ENCODE results near the gene EMX1. TPM values are rescaled to one million over a fixed set of nuclear protein-coding genes. Genes with fewer than 3 reads are reported as not detected.

Gene EMX1
- total RNA-seq, 1 donor from 2014 or later: not detected

- H3K4me3 ChIP-seq: peak overlapping the region in 1 of 2 donors; percentile 32
- peaks cover 27% of the 10 kb centered on the region for H3K27me3 ChIP-seq
Measured at GRCh38 chr2:72924353-72925240, 7.3 kb downstream of the EMX1 start.

GRCh38 chr2:72925328-72925943 lies 8.1 kb downstream of the EMX1 start:
- intact Hi-C loops (cut with DNase I): no loop called here
- H3K4me3 ChIP-seq: no peak overlapping the region
- DNase-seq (ENCODE audit: low spot score in 2 of 2): no peak
- no peak overlapping the region for H3K27ac ChIP-seq
- H3K9me3 ChIP-seq: no peaks in the 10 kb centered on the region
- peaks cover 21% of the 10 kb centered on the region for H3K27me3 ChIP-seq
- no peaks in the 10 kb centered on the region for H3K36me3 ChIP-seq
- peaks cover under 1 to 12% of the 10 kb centered on the region in 2 donors for H3K4me1 ChIP-seq
- no peak for TF ChIP-seq CTCF (IDR thresholded peaks at IDR 0.05)

More at GRCh38 chr2:72924353-72925240, 7.3 kb downstream of the EMX1 start:
- Histone ChIP-seq H3K4me1 (peaks cover 5 to 19% of the 10 kb centered on the region in 2 donors), H3K9me3 (no peaks in the 10 kb centered on the region), H3K27ac (no peak overlapping the region), H3K36me3 (no peaks in the 10 kb centered on the region)
- no peak for DNase-seq (ENCODE audit: low spot score in 2 of 2)
- intact Hi-C loops (cut with DNase I): no loop called here
- no peak for TF ChIP-seq CTCF (IDR thresholded peaks at IDR 0.05)

- Histone ChIP-seq H3K9me3 (no peaks in the 10 kb centered on the region), H3K27ac (no peak overlapping the region), H3K27me3 (peaks cover 17% of the 10 kb centered on the region), H3K36me3 (no peaks in the 10 kb centered on the region), H3K4me3 (no peak overlapping the region), H3K4me1 (peaks cover 0 to 12% of the 10 kb centered on the region in 2 donors)
- intact Hi-C loops (cut with DNase I): no loop called here
- TF ChIP-seq CTCF (IDR thresholded peaks at IDR 0.05): no peak
- DNase-seq (ENCODE audit: low spot score in 2 of 2): no peak
Measured at GRCh38 chr2:72926368-72926767, 9.0 kb downstream of the EMX1 start.

- no peak for DNase-seq (ENCODE audit: low spot score in 2 of 2)
- no peaks in the 10 kb centered on the region for H3K36me3 ChIP-seq
- H3K27ac ChIP-seq: no peak overlapping the region
- H3K27me3 ChIP-seq: peaks cover 17% of the 10 kb centered on the region
- H3K4me1 ChIP-seq: peaks cover 0 to 12% of the 10 kb centered on the region in 2 donors
- intact Hi-C loops (cut with DNase I): no loop called here
- no peak for TF ChIP-seq CTCF (IDR thresholded peaks at IDR 0.05)
- no peaks in the 10 kb centered on the region for H3K9me3 ChIP-seq
- no peak overlapping the region for H3K4me3 ChIP-seq
Measured at GRCh38 chr2:72926811-72927465, 9.6 kb downstream of the EMX1 start.

- Histone ChIP-seq H3K27me3 (peaks cover 17% of the 10 kb centered on the region), H3K4me1 (peaks cover 0 to 12% of the 10 kb centered on the region in 2 donors), H3K36me3 (no peaks in the 10 kb centered on the region), H3K4me3 (no peak overlapping the region), H3K9me3 (no peaks in the 10 kb centered on the region), H3K27ac (no peak overlapping the region)
- no peak for TF ChIP-seq CTCF (IDR thresholded peaks at IDR 0.05)
- DNase-seq (ENCODE audit: low spot score in 2 of 2): peak in 1 of 2 donors; percentile 22
- intact Hi-C loops (cut with DNase I): no loop called here
Measured at GRCh38 chr2:72927619-72928550, 10.6 kb downstream of the EMX1 start.

All from ascending aorta (tissue), 2 donors.